GM19328 (cell line): ENCODE results near the gene SOX10.

Source experiments
- ATAC-seq: cut with Tn5 transposase; IDR thresholded peaks from one replicate; pipeline ENCODE4 v1.9.1; 2021; ENCODE audit warnings: mild to moderate bottlenecking, moderate library complexity; ENCODE audit not compliant: unreplicated experiment

Gene SOX10

DNA sequence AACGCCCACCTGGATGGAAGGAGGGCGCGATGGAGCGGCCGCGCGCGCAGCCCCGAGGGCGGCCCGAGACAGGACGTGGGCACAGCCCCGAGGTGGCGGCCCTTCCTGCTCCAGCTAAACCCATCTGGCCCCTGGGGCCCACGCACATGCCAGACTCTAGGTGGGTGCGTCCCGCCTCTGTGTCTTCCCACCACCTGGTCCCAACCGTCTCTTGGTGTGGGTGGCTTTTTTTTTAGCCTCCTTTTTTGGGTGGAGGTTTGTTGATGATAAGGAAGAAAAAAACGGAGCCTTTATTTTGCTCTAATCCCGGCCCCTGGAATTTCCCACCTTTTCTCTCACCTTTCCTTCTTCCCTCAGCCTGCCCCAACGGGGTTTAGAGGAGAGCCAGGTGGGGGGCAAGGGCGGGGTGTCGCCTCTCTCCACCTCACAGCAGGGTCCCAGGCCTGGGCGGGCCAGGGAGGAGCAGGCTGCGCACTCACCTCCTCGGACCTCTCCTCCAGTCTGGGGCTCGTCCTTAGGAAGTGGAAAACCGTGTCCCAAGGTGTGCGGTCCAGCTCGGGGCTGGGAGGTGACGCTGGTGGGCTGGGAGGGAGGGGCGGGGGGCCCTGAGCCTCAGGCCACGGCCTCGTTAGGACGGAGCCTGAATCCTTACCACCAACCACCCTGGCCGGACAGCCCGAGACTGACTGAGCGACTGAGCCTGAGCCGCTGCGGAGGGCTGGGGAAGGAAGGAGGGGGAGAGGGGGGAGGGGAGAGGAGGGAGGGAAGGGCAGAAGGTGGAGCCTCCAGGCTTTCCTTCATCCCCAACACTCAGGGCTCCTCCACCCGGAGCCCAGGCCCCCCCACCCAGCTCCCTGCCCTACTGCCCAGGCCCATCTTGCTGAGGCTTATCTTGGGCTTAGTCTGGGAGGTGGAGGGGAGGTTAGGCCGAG is at the start of gene SOX10:
TSS of gene SOX10 (minus strand) at position 696 of the 932 bp plus-strand sequence. CDS start 771 bp downstream, outside the sequence.
- no peak for ATAC-seq

DNA sequence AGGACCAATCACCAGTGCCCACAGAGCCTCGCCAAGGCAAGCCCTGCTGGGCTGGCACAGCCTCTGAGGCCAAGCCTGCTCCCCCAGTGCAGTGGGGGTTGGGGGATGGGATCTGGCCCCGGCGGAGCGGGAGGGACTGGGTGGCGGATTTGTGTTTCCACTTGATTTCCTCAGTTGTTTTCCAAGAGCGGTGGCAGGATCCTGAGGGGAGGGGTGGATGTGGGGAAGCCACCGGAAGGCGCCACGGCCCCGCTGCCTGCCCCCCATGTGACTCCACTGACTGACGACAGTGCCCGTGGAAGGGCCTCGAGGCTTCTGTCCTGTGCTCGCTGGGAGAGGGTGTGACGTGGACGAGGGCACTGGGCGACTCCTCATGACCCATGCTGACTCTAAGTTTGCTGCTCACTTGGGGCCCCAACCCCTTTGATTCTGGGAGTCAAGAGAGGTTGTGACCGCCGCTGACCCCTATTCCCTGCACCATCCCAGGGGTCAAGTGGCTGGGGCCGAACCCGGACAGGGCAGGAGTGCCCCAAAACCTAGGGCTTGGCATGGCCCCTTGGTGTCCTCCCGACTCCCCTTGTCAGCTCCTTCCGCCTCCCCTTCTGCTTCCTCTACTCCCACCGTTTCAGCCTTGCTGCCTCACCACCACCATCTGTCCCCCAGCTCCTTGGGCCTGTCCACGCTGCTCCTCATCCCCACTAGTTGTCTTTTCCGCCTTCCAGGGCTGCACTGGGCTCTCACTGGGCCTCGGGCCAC is 49.3 kb upstream of the SOX10 start:
- no peak for ATAC-seq

DNA sequence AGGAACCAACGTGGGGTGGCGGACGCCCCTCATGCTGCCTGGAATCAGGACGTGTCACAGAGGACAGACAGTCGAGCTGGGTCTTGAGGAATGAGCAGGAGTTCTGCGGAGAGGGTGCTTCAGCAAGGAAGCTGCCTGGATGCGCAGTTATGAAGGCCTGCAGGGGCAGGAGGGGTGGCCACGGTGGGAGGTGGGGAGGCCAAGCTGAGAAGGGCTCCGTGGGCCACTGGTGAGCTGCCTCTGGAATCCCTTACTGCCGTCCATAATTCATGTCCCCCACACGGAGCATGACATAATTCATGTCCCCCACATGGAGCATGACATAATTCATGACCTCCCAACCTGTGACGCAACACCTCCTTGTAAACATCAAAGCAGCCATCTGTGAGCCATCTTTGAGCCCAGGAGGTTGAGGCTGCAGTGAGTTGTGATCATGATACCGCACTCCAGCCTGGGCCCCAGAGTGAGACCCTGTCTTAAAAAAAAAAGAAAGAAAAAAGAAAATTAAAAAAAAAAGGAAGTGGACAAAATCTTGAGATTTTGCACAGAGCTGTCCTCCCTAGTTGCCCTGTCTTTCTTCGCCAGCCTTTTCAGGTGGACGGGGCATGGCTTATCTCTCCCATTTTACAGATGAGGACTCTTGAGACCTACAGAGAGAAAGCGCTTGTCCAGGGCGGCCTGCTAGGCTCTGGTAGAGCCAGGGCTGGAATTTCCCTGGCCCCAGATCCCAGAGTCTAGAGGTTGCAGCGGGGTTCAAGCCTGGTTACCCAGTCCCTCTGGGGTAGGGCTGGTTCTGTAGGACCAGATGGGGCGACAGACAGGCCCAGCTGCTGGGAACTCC is 48.5 kb upstream of the SOX10 start:
- ATAC-seq = no peak

GRCh38 chr22:38031491-38031890 is 47.1 kb upstream of the SOX10 start:
- no peak for ATAC-seq

- no peak for ATAC-seq
Measured at GRCh38 chr22:38030311-38031133, 46.2 kb upstream of the SOX10 start.

- ATAC-seq = no peak
Measured at GRCh38 chr22:38029901-38030300, 45.5 kb upstream of the SOX10 start.

GRCh38 chr22:38029370-38029769 is 45.0 kb upstream of the SOX10 start:
- no peak for ATAC-seq

GRCh38 chr22:38028344-38029130 is 44.2 kb upstream of the SOX10 start:
- no peak for ATAC-seq

DNA sequence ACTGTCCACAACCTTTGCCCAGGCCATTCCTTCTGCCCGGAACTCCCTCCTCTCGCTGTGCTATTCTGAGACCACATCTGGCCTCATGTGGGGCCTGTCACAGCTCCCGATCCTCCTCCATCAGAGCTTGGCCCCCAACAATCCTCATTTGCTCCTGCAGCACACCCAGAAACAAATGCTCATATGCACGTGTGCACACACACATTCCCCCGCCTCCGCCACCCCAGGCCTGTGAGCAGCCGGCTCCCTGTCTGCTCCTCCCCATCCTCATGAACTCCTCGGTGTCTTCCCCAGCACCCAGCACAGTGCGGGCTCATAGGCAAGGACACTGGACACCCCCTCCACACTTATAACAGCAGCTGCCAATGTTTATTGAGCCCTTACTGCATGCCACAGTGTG is 43.1 kb upstream of the SOX10 start:
- no peak for ATAC-seq

GRCh38 chr22:38026130-38027111 is 42.1 kb upstream of the SOX10 start:
- ATAC-seq = no peak

DNA sequence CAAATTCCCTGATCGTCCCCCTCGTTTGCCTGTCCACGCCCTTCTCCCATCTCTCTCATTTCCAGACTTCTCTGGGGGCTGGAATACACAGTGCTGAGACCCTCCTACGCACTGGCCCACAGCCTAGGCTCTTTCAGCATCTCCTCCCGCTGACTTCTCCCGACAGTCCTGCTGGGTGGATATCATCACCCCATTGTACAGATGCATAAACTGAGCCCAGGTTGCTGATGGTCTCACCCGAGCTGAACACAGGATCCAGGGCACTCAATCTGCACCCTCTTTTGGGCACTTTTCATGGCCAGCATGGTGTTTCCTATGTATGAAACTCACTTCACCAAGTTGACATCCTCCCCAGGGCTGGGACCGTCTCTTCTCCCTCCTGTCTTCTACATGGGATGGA is 41.2 kb upstream of the SOX10 start:
- ATAC-seq = no peak

GRCh38 chr22:38023045-38023444 is 38.7 kb upstream of the SOX10 start:
- ATAC-seq = no peak

- ATAC-seq = no peak
Measured at GRCh38 chr22:38021206-38021605, 36.9 kb upstream of the SOX10 start.

- ATAC-seq = no peak
Measured at GRCh38 chr22:38018938-38019827, 34.8 kb upstream of the SOX10 start.

DNA sequence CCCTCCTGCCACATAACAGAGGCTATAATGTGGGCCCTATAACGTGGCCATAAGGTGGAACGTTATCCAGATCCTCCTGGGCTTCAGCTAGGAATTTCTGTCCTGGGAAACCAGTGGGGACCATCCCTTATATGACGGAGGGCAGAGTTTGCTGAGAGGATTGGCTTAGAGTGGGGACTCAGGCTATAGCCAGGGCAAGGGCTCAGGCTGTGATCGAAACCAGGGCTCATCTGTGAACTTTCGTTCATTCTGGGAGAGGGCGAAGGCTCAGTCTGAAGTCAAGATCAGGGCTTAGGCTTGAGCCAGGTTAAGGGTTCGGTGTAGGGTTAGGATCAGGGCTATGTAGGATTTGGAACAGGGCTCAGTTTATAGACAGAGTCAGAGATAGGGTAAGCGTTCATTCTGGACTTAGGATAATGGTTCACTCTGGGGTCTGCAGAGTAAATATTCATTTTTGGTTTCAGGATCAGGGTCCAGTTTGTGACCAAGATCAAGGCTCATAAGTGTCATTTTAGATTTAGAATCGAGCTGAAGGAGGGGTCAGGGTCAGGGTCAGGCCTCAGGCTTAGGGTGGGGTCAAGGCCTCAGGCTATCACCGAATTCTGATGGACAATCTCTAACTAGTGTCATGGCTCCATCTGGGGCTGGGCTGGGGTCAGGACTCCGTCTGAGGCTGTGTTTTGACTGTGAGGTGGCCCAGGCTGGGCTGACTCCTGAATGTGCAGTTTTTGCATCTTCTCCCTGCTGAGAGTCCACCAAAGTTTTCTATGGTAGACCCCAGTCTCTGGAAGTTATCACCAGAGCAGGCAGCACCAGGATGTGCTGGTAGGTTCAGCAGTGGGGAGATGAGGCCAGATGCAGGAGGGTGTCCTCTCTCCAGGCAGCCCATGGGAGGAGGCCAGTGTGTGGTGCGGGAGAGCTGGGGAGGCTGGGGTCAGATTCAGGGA is 33.9 kb upstream of the SOX10 start:
- ATAC-seq = no peak

DNA sequence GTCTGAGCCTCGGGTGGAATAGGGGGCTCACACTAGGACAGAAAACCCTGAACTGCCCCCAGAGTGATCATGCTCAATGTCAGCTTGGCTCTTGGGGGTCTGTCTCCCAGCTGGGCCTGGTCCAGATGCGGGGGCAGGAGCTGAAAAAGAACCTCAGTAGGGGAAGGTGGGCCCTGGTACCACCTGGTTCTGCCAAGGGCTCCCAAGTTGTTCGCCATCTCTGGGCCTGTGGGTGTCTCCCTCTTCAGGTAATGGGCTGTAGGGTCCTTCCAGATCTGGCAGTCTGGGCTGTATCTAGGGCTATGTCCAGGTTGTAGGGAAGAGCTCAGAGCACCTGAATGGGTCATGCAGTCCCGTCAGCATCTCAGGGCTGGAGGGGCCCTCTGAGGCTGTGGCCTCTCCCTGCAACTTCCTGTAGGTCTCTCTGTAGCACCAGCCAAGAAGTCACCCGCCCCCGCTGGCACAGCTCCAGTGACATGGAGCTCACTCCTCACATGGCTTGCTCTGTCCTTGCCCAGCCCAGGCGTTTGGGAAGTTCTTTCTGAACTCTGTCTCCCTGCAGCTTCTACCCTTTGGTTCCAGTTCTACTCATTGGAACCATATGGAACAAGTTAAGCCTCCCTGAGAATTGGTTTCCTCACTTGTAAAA is 33.0 kb upstream of the SOX10 start:
- ATAC-seq = no peak
